Stimulated activated CD8-positive, alpha-beta memory T cell treated with anti-CD3 and anti-CD28 coated beads, Interleukin-7, amount 100 ng/mL, for 1 hour (primary cell): ENCODE results near the gene TMEM238.
"Not testable (repeated sequence)": the region's sequence is repeated elsewhere in the genome, so short reads cannot be mapped to it uniquely, and the experiment has no call there.

Source experiments
- DNase-seq, 2 donors: peaks; one replicate each; pipeline ENCODE4 v3.0.0-alpha.2; 2020; ENCODE audit warnings: low read depth in 2 of 2

Gene TMEM238

GRCh38 chr19:55339889-55340783 is 44.0 kb downstream of the TMEM238 start:
- no peak for DNase-seq

- DNase-seq = peak; percentile 100
Measured at GRCh38 chr19:55339105-55339888, 44.8 kb downstream of the TMEM238 start, which contains the start of gene KMT5C. TSS of gene KMT5C (plus strand) at chr19:55339876. CDS start at chr19:55341937, 2,061 bp downstream.

- DNase-seq = no peak
Measured at GRCh38 chr19:55336101-55336500, 48.0 kb downstream of the TMEM238 start.

GRCh38 chr19:55333870-55334269 is 50.2 kb downstream of the TMEM238 start:
- no peak for DNase-seq

- not testable (repeated sequence) for DNase-seq
Measured at GRCh38 chr19:55329791-55330190, 54.3 kb downstream of the TMEM238 start.
